ENCODE results near the gene TTC21A.

TTC21A gene

GRCh38 chr3:39100500-39100886 is 7.0 kb upstream of the TTC21A start (continued):
- TF ChIP-seq ZNF776 (tag by site-specific recombination; IDR thresholded peaks at IDR 0.05; ENCODE audit: borderline replicate concordance): no peak
- no peak for TF ChIP-seq ZNF280D (tag by site-specific recombination; IDR thresholded peaks at IDR 0.05)
- TF ChIP-seq ZNF704 (tag by site-specific recombination; IDR thresholded peaks at IDR 0.05): no peak
- no peak for TF ChIP-seq ZSCAN23 (tag by site-specific recombination; IDR thresholded peaks at IDR 0.05)

- Histone ChIP-seq H3K27ac (ENCODE audit: extremely low read depth, low read depth, low read length) (no peak overlapping the region), H3K4me1 (ENCODE audit: control insufficient read depth, insufficient read depth, low read length) (no peaks in the 10 kb centered on the region), H3K36me3 (ENCODE audit: control insufficient read depth in 2 of 2, insufficient read depth in 1 of 2, low read length in 2 of 2) (peaks cover 0 to 60% of the 10 kb centered on the region in 2 experiments; a peak in 1 of 3 replicates), H3K9me3 (ENCODE audit: control insufficient read depth, insufficient read depth, low read depth, low read length) (no peaks in the 10 kb centered on the region), H3K4me3 (ENCODE audit: low read depth, low read length) (no peak overlapping the region)
- ChIA-PET POLR2A (no interaction called here), CTCF (interaction anchor here (0.7 to 2.4 kb wide), 4 partner anchors 22 to 191 kb away, joined by 3 to 11 read pairs (median 3); no protein-coding TSS in a partner anchor)
- no peak for TF ChIP-seq ZFP69B (tag by site-specific recombination; IDR thresholded peaks at IDR 0.05)
- TF ChIP-seq ZNF513 (tag by site-specific recombination; IDR thresholded peaks at IDR 0.05): no peak
- TF ChIP-seq ZNF514 (tag by site-specific recombination; IDR thresholded peaks at IDR 0.05): no peak
- TF ChIP-seq TSHZ1 (tag by site-specific recombination; IDR thresholded peaks at IDR 0.05; ENCODE audit: borderline replicate concordance): no peak
- peak; percentile 76 for TF ChIP-seq ZBTB48 (tag by site-specific recombination; IDR thresholded peaks at IDR 0.05)
- TF ChIP-seq CTCF (tag by site-specific recombination; IDR thresholded peaks at IDR 0.05): peak; percentile 31; the same call in 1 of the 2 replicates
- peak; percentile 54 for TF ChIP-seq PRDM10 (tag by site-specific recombination; IDR thresholded peaks at IDR 0.05)
- peak; percentile 61; the same call in 1 of the 2 replicates for TF ChIP-seq ZBTB6 (tag by site-specific recombination; IDR thresholded peaks at IDR 0.05)
- TF ChIP-seq ZNF350 (tag by site-specific recombination; IDR thresholded peaks at IDR 0.05): no peak
- TF ChIP-seq ZNF157 (tag by site-specific recombination; IDR thresholded peaks at IDR 0.05): no peak
- peak; percentile 45 for TF ChIP-seq ZNF654 (tag by site-specific recombination; IDR thresholded peaks at IDR 0.05; ENCODE audit: low read depth)
- no peak for TF ChIP-seq ZXDB (tag by site-specific recombination; IDR thresholded peaks at IDR 0.05)
- no peak for TF ChIP-seq ZNF223 (tag by site-specific recombination; IDR thresholded peaks at IDR 0.05)
- no peak for TF ChIP-seq ZBTB7A (tag by site-specific recombination; IDR thresholded peaks at IDR 0.05; ENCODE audit: low read depth)
Observed at GRCh38 chr3:39101022-39101689, 6.3 kb upstream of the TTC21A start.
